Testis (tissue), 2 donors: ENCODE results near the gene ING3.

Source experiments
- CTCF ChIP-seq, 3 experiments: fragments of 450-650 bp in 2 of 3; fragments of 200-600 bp in 1 of 3; sonication (generic) in 1 of 3; IDR thresholded peaks; one replicate each; pipeline ENCODE4 v1.5.1; 2016 to 2019; ENCODE audit warnings: antibody characterized with exemption in 3 of 3, mild to moderate bottlenecking in 2 of 3, moderate library complexity in 1 of 3
- POLR2A ChIP-seq: fragments of 450-650 bp; IDR thresholded peaks from one replicate; pipeline ENCODE4 v1.6.1; 2017; ENCODE audit warnings: antibody characterized with exemption, mild to moderate bottlenecking, moderate library complexity

GRCh38 chr7:120985130-120985758 lies 34.7 kb downstream of the ING3 start:
- TF ChIP-seq CTCF (IDR thresholded peaks at IDR 0.05) (no peak), POLR2A (no peak)
